GM18526 (cell line): ENCODE results near the gene EGFR.

Experiments
- POLR2A ChIP-seq: IDR thresholded peaks from 3 replicates; pipeline ENCODE4 v1.6.1; 2011; ENCODE audit not compliant: insufficient read length; ENCODE audit errors: extremely low read depth

The EGFR gene

DNA sequence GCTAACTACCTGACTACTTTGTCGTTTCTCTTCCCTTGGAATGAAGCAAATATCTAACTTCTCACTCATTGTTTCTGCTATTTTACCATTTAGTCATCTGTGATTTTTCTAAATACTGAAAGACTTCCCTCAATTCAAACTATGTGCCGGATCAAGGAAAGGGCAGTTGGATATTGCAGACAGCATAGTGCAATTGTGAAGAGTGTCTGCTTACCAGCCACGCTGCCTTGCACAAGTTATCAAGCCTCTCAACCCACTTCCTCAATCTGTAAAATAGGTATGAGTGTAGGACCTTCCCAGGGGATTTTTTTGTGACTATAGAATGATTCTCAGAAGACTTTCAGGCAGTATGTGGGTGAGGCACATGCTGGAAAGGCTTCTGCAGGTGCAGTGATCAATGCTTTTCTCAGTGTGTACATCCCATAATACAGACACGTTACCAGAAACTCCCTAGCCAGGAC is 54.3 kb downstream of the EGFR start:
- no peak for TF ChIP-seq POLR2A

DNA sequence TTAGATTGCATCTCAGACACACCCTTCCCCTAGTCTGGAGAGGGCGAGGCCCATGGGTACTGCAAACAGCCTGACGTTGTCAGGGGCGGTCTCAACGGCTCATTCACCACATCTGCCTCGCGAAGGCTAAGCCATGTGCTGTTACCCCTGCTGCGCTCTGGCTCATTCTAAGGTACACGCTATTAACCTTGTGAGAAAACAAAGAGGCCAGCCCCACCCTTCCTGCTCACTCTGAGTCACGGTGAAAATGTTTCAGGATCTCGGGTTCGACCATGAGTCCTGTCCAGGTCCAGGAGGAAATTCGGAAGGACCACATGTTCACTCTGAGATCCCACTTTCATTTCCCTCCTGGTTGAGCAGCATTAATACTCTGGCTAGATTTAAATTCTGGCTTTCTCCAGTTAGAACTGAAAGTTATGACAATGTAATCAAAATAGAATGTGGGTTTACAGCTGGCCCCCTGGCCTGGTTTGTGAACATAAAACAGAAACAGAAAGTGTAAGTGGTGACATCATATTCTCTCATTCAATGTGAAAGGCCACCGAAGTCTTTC is 55.2 kb downstream of the EGFR start:
- no peak for TF ChIP-seq POLR2A

DNA sequence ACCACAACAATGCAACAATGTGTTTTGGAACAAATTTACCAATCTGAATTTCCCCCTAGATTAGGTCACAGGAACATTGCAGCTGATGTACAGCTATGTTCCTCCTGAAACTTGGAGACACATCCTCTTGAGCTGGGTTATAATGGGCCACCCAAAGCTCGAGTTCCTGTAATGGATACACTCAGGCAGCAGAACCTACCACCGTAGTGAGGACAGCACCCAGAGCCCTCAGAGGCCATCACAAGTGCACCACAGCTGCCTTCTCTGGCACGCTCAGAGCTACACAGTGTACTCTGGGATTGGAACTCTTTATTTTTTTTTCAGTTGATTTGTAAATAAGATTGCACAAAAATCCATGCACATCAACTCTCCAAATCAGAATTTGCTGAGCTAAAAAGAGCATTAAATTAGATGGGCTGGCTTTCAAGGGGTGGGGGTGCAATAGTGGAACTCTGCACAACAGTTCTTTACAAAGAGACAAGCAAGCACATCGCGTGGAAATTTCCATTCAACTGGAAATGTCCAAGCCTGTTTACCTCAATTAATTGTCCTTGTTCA is 56.7 kb downstream of the EGFR start:
- TF ChIP-seq POLR2A = no peak

DNA sequence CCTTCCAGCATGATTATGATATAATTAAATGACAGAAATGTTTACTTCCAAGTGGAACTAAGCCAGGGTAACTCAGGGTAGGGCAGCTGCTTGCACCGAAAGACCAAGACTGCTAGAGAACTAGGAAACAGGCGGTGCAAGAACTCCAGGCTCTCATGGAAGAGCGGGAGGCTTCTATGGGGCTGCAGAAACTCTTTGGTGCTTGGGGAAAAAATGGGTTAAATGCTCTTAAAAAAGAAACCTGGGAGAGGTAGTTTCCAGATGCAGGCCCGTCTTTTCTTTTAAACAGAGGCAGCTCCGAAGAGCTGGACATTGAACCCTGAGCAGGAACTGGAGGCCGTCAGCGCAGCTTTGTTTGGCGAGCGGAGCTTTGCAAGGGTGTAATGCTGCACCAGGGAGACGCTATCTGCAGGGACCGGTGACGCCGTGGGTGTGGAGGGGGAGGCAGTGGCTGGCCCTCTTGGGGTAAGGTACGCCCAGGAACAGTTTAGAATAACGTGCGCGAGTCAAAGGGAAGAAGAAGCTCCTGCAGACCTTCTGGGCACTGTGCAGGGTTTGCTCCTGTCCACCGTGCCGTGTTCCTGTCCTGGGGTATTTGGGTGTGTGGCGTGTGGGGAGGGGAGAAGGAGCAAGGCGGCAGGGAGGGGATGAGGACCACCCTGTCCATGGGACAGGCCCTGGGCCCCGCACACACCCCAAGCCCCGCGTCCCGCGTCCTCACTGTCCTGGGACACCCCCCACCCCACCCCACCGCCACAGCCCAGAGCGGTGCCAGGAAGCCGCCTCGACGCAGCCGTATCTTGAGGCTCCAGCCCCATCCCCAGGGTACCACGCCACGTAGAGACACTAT is 59.0 kb downstream of the EGFR start:
- TF ChIP-seq POLR2A = no peak

DNA sequence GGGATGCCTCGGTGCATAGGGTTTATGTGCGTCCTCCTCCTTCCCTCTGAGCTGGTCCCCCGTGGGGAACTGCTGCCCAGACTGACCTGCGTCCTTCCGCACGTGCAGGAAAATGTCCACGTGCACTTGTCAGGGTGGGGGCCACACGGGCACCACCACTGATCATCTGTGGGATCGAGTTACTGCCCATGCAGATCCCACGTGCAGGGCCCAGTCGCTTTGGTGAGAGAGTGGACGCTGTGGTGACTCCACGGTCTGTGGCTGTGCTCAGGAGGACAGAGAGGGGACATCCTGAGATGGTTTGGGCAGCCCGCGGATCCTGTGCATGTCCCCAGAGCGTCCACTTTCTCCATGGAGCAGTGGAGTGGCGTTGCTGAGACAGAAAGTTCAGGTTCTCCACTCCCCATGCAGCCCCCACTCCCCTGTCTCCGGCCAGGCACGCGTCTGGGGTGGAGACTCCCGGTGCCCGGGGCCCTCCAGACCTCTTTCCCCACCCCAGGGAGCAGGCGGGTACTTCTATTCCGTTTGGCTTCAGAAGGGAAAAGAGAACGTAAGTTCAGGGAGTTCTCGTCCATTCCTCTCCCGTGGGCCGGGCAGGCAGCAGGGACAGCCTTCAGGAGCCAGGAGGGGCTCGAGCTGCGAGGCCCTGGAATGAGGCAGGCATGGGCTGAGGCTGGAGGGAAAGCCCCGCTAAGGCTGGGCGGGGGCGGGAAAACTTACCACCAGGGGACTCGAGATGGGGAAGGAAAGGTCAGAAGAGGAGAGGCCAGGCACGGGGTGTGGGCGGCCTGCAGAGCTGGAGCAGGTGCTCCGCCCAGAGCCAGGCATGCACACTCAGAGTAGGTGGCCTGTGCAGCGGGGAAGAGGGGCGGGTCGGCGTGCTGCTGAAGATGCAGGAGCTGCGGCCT is 59.9 kb downstream of the EGFR start:
- no peak for TF ChIP-seq POLR2A

DNA sequence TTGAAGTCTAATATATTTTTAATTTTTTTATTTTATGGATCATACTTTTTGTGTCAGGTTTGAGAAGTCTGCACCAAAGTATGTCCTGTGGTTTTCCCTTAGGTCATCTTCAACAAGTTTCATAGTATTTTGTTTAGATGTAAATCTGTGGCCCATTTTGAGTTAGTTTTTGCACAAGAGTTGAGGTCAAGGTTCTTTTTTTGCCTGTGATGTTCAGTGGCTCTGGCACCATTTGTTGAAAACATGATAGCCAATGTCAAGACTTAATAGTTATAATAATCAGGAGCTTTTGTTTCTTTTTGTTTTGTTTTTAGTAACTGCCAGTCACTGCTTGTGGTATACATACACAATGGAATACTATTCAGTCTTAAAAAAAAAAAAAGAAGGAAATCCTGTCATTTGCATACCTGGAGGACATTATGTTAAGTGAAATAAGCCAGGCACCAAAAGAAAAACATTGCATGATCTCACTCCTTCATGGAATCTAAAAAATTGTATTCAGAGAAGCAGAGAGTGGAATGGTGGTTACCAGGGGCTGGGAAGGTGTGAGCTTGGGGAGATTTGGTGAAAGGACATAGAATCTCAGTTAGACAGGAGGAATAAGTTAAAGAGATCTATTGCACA is 61.3 kb downstream of the EGFR start:
- TF ChIP-seq POLR2A = no peak

DNA sequence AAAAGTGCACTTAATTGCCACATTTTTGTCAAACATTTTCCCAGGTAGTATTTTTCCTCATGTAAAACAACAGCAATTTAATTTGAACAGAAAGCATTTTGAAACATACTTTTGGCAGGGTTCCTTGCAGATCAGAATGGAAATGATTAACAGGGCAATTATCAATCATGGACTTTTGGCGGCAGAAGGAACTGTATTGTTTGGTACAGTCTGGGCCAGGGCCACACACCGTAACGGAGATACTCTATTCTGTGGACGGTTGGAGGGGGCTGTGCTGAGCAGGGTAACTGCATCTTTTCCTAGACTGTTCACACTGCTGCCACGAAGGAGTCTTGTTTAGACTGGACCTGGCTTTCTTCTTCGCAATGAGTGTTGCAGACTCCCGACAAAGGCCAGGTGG is 62.3 kb downstream of the EGFR start:
- no peak for TF ChIP-seq POLR2A

DNA sequence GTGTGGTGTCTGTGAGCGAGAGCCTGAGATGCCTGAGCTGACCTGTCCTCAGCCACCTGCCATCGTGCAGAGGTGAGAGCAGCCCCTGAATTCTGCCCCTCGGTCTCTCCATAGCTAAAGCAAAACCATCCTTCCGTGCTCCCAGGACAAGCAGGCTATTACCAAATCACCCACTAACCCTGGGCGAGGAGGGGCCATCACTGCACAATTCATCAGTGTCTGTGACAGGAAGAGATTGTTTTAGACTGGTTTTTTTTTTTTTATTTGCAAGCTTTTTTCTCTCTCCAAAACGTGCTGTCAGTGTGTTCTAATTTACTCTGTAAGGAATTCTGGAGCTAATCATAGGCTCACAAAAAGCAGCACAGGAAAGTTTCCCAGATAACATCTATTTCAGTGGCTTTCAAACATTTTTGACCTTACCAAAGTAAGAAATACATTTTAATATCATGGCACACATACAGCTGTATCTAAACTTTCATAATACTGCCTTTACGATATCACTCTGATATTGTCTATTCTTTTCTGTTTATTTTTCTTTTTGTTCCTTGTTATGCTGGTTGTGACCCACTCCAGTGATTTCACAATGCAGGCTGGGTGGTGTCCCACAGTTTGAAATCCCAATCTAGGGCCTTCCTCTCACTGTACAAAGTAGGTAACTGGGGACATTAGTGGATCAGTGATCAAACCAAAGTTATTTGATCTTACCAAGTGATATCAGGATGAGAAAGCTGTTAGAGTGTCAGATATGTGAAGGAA is 62.8 kb downstream of the EGFR start:
- TF ChIP-seq POLR2A = no peak

DNA sequence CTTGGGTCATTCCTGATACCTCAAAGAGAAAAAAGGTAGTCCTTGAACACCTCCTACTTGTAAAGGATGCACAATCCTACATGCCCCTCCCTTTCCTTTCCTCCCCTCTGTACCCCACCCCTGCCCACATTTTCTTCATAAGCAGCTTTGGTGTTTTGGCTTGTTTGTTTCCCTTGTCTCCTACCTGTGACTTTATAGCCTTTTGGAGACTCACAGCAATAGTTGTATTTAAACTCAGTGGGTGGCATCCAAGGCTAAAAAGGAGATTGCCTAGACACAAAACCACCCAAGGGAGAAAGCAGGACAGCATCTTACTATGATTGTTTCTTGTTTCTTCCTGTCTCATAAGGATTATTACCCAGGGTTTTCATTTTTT is 63.4 kb downstream of the EGFR start:
- no peak for TF ChIP-seq POLR2A

DNA sequence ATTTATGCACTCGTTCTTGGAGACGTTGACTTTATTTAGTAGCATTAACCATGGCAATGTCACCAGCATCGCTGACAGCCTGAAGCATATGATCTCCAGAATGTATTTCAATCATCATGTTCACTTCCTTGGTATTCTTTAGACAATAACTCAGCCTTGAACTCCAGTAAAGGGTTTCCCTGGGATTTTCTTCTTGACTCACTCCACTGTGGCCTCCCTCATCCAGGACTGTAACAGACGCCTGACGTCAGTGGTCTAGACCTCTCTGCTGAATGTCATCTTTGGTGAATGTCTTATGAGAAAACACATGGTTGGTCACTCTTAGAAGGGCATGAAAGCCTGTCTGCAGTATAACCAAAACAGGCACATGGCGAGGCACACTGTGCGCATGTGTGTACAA is 64.4 kb downstream of the EGFR start:
- no peak for TF ChIP-seq POLR2A

DNA sequence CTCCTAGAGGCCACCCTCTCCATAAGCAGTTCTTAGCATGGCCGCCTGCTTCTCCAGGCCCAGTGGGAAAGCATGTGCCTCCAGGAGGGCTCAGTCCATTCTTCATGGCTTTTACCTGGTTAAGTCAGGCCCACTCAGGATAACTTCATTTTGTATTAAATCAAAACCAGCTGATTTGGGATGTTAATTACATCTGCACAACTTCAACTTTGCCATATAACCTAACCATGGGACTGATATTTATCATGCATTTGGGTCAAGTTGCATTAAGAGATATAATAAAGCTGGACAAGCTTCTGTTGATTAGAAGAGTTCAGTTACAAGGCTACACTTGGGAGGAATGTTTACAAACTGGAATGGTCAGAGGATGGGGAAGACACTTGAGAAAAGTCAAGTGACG is 65.5 kb downstream of the EGFR start:
- no peak for TF ChIP-seq POLR2A

DNA sequence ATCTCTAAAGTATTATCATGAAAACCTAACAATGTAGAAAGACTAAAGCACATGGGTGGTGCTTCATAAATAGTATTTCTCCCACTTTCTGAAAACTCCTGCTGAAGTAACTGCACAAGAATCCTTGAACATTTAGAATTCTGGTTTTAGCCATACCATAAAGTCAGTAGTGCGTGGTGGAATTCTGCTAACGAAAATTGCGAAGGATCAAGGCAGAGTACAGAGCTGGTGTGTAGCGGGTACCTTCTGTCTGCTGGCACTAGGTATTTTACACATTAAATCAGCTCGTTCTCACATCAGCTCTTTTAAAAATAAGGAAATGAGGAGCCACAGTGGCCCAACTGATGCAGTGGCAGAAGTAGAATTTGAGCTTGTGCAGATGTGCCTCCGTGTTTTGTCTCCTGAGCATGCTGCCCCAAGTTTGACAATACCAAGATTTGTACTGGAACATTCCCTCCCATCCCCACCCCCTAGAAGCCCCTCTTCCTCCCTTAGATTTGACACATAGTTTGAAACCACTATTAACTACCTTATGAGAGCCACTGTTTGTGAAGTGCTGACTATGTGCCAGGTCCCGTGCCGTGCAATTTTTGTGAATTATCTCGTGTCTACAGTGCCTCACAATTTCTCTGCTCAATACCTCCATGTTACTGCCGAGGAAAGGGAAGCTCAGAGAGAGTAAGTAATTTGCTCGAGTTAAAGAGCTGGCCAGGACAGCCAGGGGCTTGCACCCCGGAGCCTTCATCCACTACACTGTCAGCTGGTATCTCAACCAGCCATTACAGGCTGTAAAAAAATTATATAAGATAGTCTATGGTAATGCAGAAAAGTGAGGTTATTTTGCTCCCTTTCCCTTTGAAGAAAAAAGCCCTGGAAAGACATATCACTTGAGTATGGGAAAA is 66.9 kb downstream of the EGFR start:
- no peak for TF ChIP-seq POLR2A

DNA sequence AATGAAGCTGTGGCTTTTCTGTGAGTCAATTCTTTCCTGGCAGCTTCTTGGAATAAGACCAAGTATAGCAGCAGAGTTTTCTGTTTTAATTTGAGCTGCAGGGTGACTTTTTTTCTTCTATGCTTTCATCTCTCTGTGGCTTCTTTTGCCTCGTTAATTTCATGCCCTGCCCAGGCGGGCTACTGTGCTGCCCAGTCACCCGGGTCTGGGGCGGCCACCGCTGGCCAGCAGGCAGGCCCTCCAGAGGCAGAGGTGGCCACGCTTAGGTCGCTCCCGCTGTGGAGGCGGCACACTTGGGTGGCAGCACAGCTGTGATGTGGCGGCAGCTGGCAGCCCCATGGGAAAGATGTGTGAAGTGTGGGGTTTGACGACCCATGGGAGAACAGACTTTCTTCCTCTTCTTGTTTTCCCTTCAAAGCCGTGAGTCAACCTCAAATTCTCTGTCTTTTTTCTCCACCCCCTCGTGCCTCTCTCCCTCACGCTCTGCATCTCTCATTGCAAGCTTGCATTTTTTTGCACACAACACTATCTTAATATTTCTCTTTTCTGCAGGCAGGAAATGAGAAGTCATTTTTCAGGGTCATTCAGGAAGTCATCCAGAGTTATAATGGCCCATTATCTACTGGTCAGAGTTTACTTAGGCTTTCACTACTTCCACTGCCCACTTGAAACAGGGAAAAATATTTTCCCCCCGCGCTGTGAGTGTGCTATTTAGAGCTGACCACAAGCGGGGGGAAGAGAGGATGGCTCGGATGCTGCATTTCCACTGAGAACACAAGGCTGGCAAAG is 67.8 kb downstream of the EGFR start:
- no peak for TF ChIP-seq POLR2A
